HEK293T (cell line): ENCODE measurements around the gene CPED1.

ENCODE experiments used
- CTCF ChIA-PET: fragments of 350-600 bp; formaldehyde crosslinking; extraction: SDS; loops from one replicate; lab custom pipeline; 2021; ENCODE audit warnings: antibody characterized with exemption, inconsistent platforms; lab: Yijun Ruan, JAX
- POLR2A ChIA-PET: fragments of 350-600 bp; formaldehyde crosslinking; extraction: SDS; loops from one replicate; lab custom pipeline; 2020; ENCODE audit warnings: antibody characterized with exemption, inconsistent platforms; lab: Yijun Ruan, JAX
- DNase-seq: peaks from one replicate; pipeline ENCODE4 v3.0.0; 2012; ENCODE audit warnings: mixed read lengths; ENCODE audit errors: extremely low spot score
- ARNT ChIP-seq: fragments of 450-650 bp; IDR thresholded peaks from 2 replicates; pipeline ENCODE4 v1.6.1; 2017; ENCODE audit warnings: mild to moderate bottlenecking
- BHLHE40 ChIP-seq: fragments of 450-650 bp; IDR thresholded peaks from 2 replicates; pipeline ENCODE4 v1.6.1; 2016; ENCODE audit warnings: mild to moderate bottlenecking, moderate library complexity, borderline replicate concordance
- CTBP1 ChIP-seq: fragments of 450-650 bp; IDR thresholded peaks from 2 replicates; pipeline ENCODE4 v1.6.1; 2016; ENCODE audit warnings: borderline replicate concordance
- ELF4 ChIP-seq: fragments of 450-650 bp; IDR thresholded peaks from 2 replicates; pipeline ENCODE4 v1.6.1; 2017; ENCODE audit warnings: antibody characterized with exemption
- FOXA1 ChIP-seq: fragments of 450-650 bp; IDR thresholded peaks from 2 replicates; pipeline ENCODE4 v1.6.1; 2016; ENCODE audit warnings: mild to moderate bottlenecking
- FOXK2 ChIP-seq: fragments of 450-650 bp; IDR thresholded peaks from 2 replicates; pipeline ENCODE4 v1.6.1; 2016; ENCODE audit warnings: mild to moderate bottlenecking
- FOXM1 ChIP-seq: fragments of 450-650 bp; IDR thresholded peaks from 2 replicates; pipeline ENCODE4 v1.6.1; 2017; ENCODE audit warnings: mild to moderate bottlenecking, borderline replicate concordance
- HDGF ChIP-seq: fragments of 450-650 bp; IDR thresholded peaks from 2 replicates; pipeline ENCODE4 v1.6.1; 2017; ENCODE audit warnings: antibody characterized with exemption, borderline replicate concordance
- L3MBTL2 ChIP-seq: fragments of 450-650 bp; conservative IDR thresholded peaks from 2 replicates; pipeline ENCODE4 v1.6.1; 2016; ENCODE audit warnings: mild to moderate bottlenecking
- LEF1 ChIP-seq: fragments of 450-650 bp; IDR thresholded peaks from 2 replicates; pipeline ENCODE4 v1.6.1; 2017; ENCODE audit warnings: mild to moderate bottlenecking, borderline replicate concordance
- NFRKB ChIP-seq: fragments of 450-650 bp; IDR thresholded peaks from 2 replicates; pipeline ENCODE4 v1.6.1; 2016; ENCODE audit warnings: mild to moderate bottlenecking, moderate library complexity
- PKNOX1 ChIP-seq: fragments of 450-650 bp; IDR thresholded peaks from 2 replicates; pipeline ENCODE4 v1.6.1; 2016
- SP1 ChIP-seq: fragments of 450-650 bp; IDR thresholded peaks from 2 replicates; pipeline ENCODE4 v1.6.1; 2017
- SUZ12 ChIP-seq: fragments of 450-650 bp; IDR thresholded peaks from 2 replicates; pipeline ENCODE4 v1.6.1; 2016; ENCODE audit warnings: mild to moderate bottlenecking
- TARDBP ChIP-seq: fragments of 450-650 bp; IDR thresholded peaks from 2 replicates; pipeline ENCODE4 v1.6.1; 2016
- ZNF384 ChIP-seq: fragments of 450-650 bp; IDR thresholded peaks from 2 replicates; pipeline ENCODE4 v1.6.1; 2016

Gene CPED1

GRCh38 chr7:121101083-121101482 lies 112.6 kb downstream of the CPED1 start:
- CTCF ChIA-PET: interaction anchor here (1.3 kb wide), 1 partner anchor 10 kb away, joined by 4 read pairs; no protein-coding TSS in a partner anchor
- POLR2A ChIA-PET: no interaction called here
- DNase-seq: no peak
- TF ChIP-seq SUZ12 (no peak), CTBP1 (no peak), PKNOX1 (no peak), SP1 (no peak), L3MBTL2 (no peak), BHLHE40 (no peak), FOXA1 (no peak), FOXM1 (no peak), ZNF384 (no peak), HDGF (no peak), ARNT (no peak), LEF1 (no peak)

GRCh38 chr7:121101621-121102020 lies 113.1 kb downstream of the CPED1 start:
- ChIA-PET CTCF (no interaction called here), POLR2A (no interaction called here)
- no peak for DNase-seq
- TF ChIP-seq ZNF384 (no peak), SUZ12 (no peak), L3MBTL2 (no peak)

- CTCF ChIA-PET: interaction anchor here (0.8 kb wide), 1 partner anchor 114 kb away, joined by 3 read pairs; the partner anchor contains the start of gene CPED1
- POLR2A ChIA-PET: no interaction called here
- no peak for DNase-seq
- no peak for TF ChIP-seq LEF1
- no peak for TF ChIP-seq ELF4
- no peak for TF ChIP-seq ARNT
- no peak for TF ChIP-seq BHLHE40
- TF ChIP-seq CTBP1: no peak
- no peak for TF ChIP-seq SP1
- no peak for TF ChIP-seq FOXM1
- no peak for TF ChIP-seq FOXK2
- TF ChIP-seq L3MBTL2: no peak
- no peak for TF ChIP-seq NFRKB
- no peak for TF ChIP-seq HDGF
- no peak for TF ChIP-seq TARDBP
- TF ChIP-seq SUZ12: no peak
- TF ChIP-seq PKNOX1: no peak
- no peak for TF ChIP-seq FOXA1
- TF ChIP-seq ZNF384: no peak
Observed at GRCh38 chr7:121102619-121103018, 114.1 kb downstream of the CPED1 start.

- CTCF ChIA-PET: interaction anchor here (0.8 kb wide), 1 partner anchor 115 kb away, joined by 3 read pairs; the partner anchor contains the start of gene CPED1
- no peak for TF ChIP-seq NFRKB
- TF ChIP-seq FOXA1: no peak
- no peak for TF ChIP-seq TARDBP
- TF ChIP-seq SP1: no peak
- TF ChIP-seq FOXM1: no peak
- no peak for TF ChIP-seq ELF4
- no peak for TF ChIP-seq CTBP1
- TF ChIP-seq ARNT: no peak
- POLR2A ChIA-PET: no interaction called here
Observed at GRCh38 chr7:121103086-121103485, 114.6 kb downstream of the CPED1 start.

GRCh38 chr7:121103579-121103978 lies 115.1 kb downstream of the CPED1 start:
- ChIA-PET POLR2A (no interaction called here), CTCF (interaction anchor here (0.8 to 1.8 kb wide), 2 partner anchors 115 to 116 kb away, joined by 3 to 5 read pairs; partner anchors contain the start of gene CPED1)
- DNase-seq: no peak
- TF ChIP-seq PKNOX1 (peak; percentile 59; the same call in 1 of the 2 replicates), TARDBP (no peak)

More at GRCh38 chr7:121103086-121103485, 114.6 kb downstream of the CPED1 start:
- no peak for DNase-seq

- TF ChIP-seq NFRKB (no peak), PKNOX1 (no peak), FOXM1 (no peak), CTBP1 (no peak)
- no peak for DNase-seq
- CTCF ChIA-PET: interaction anchor here (1.8 kb wide), 1 partner anchor 118 kb away, joined by 5 read pairs; no protein-coding TSS in a partner anchor
- POLR2A ChIA-PET: no interaction called here
Observed at GRCh38 chr7:121105262-121105661, 116.8 kb downstream of the CPED1 start.
